ENCODE data around the gene IRX6.

IRX6 gene

DNA sequence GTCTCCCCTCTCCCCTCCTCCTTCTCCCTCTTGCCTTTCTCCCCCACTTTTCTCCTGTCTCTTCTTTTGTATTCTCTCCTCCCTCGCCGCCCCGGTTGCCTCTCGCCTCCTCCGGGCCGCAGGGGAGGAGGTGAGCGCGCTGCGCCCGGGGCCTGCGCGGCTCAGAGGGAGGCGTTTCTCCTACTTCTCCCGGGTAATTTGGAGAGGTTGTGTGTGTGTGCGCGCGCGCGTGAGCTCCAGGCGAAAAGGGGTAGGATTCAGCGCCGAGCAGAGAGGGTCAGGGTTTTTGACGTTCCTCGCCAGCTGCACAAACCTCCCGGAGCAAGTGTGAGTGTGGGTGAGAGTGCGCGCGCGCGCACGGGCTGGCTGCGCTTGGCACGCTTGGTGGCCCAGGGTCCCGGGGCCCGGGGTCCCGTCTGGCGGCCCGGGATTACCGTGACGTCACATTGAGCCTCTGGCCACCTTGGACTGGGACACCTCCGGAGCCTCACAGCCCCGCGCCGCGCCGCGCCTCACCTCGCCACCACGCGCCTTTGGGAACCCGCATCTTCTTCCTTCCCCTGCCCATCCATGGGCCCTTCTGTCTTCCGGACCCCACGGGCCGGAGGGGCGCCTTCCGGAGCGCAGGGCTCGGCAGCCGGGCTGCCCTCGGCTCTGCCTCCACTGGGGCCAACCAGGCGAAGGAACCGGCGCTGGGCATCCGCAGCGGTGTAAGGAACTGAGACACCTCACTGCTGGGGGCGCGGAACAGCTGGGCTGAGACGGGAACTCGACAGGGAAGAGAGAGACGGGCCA lies 479 bp downstream of the IRX6 start:
- DNase-seq (ENCODE audit: low read depth), result peak; percentile 19

DNA sequence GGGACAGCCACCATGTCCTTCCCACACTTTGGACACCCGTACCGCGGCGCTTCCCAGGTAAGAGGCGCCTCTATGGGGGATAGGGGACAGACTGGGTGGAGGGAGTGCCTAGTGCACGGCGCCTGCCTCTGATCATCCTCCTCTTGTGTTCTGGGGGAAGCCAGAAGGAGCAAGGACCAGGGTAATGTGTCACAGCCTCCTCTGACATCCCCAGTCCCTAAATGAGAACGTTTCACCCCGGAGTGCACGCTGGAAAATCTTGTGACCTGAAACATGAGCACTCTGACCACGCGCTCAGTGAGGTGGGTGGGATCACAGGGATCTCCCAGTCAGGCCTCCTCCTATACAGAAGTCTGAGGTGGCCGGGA lies 1.1 kb downstream of the IRX6 start:
- DNase-seq (ENCODE audit: low read depth), result peak; percentile 10

DNA sequence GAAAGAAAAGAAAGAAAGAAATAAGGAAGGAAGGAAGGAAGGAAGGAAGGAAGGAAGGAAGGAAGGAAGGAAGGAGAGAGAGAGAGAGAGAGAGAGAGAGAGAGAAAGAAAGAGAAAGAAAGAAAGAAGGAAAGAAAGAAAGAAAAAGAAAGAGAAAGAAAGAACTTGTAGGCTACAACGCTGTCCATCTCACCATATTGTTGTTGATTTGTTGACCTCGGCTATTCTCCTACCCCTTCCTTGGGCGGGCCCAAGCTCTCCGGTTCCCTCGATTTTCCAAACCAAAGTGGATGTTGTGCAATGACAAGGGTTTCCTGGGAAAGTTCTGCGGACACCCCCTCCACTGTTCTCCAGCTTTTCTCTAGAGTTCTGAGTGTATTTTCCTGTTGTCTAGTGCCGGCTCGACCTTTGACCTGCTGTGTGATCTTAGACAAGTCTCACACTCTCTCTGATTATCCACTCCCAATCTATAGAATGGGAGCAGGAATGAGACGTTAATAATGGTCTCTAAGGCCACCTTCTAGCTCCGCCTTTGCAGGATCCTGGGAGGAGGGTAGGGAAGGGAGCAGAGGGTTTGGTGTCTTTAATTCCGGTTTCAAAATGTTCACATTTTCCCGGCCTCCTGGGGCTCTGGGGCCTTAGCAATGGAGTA lies 1.6 kb downstream of the IRX6 start:
- DNase-seq (ENCODE audit: low read depth), result no peak

DNA sequence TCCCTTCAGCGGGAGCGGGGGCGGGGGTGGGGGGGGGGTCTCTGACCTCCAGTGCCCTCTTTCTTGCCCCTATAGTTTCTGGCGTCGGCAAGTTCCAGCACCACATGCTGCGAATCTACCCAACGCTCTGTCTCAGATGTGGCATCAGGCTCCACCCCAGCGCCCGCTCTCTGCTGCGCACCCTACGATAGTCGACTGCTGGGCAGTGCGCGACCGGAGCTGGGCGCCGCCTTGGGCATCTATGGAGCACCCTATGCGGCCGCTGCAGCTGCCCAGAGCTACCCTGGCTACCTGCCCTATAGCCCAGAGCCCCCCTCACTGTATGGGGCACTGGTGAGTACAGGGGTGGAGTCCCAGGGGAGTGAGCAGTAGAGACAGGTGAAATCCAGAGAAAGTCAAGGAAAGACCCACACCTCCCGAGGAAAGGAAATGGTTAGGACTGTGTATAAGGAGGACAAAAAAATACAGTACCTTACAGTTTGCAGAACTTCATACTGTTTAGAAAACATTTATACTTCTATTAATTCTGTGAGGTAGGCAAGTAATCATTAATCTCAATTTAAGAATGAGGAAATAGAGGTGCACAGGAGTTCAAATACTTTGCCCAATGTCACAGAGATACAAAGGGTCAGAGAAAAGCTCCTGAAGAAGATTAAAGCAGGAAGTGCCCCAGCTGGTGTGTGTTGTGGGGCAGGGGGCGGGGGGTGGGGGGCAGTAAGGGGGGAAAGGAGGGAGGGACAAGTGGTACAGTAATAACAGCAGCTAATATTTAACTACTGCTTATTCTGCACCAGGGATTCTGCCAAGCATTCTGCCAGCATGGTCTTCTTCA lies 2.5 kb downstream of the IRX6 start:
- no peak for DNase-seq (ENCODE audit: low read depth)

GRCh38 chr16:55328611-55329569 lies 4.9 kb downstream of the IRX6 start:
- DNase-seq (ENCODE audit: low read depth), result no peak

GRCh38 chr16:55329791-55330428 lies 5.9 kb downstream of the IRX6 start:
- no peak for DNase-seq (ENCODE audit: low read depth)

DNA sequence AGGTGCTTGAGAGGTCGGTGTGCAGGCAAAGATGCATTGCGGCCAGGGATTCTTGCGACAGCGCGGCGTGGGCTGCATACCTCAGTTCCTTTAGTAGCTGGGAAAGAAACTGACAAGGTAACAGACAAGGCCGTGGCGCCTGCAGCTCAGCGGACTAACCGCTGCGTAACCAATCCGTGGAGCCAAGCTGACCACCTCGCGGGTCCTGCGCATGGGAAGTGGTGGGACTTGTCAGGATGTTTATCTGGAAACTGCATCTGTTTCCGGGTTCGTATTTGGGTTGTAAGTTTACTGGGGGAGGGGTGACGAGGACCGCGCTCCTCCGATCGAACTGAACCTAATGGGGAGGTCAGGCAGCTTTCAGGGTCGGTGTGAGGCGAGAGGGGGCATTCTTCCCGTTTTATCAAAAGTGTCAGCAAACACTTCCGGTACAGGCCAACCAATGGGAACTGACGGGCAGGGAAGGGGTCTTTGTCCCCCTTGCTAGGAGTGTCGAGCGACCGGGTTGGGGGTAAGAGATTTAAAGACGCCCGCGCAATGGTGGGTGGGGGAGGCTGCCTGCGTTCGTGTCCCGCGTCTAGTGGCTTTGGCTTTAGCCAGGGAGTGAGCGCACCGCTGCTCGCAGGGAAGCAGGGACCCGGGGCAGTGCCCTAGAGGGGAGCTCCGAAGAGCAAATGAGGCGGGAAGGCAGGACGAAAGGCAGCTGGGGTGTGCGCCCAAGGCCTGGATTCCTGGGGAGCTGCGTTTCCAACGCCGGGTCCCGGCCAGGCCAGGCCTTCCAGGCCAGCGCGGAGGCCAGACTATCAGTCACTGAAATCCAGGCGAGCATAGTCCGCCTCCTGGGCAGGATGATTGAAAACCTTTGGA lies 7.0 kb downstream of the IRX6 start:
- DNase-seq (ENCODE audit: low read depth), result no peak

DNA sequence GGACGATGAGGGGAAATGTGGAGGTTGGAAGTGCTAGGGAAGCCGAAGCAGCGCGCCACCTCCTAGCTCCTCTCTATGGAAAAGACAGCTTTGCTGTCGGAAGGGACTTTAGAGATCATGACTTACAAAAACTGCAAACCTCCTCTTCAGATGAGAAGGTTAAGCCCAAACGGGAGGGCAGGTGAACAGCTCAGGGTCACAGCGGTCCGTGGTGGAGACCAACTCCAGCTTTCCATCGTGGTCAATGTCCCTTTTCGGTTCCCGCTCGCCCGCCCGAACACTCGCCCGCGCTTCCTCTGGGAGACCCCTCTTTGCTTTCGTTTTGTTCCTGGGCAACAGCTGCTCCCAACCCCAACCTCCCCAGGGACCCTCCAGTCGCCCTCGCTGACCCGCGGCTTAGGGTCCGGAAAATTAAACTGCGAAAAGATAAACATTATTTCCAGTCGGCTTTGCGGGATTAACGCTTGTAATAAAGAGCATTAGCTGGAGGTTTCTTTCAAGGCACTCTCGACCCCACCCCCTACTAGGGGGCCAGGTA lies 7.7 kb downstream of the IRX6 start:
- no peak for DNase-seq (ENCODE audit: low read depth)

- DNase-seq (ENCODE audit: low read depth), result peak; percentile 52
These were observed 9.7 kb downstream of the IRX6 start for GRCh38 chr16:55333684-55334083.

- DNase-seq (ENCODE audit: low read depth), result no peak
These were observed 14.6 kb downstream of the IRX6 start for GRCh38 chr16:55338646-55339045.

DNA sequence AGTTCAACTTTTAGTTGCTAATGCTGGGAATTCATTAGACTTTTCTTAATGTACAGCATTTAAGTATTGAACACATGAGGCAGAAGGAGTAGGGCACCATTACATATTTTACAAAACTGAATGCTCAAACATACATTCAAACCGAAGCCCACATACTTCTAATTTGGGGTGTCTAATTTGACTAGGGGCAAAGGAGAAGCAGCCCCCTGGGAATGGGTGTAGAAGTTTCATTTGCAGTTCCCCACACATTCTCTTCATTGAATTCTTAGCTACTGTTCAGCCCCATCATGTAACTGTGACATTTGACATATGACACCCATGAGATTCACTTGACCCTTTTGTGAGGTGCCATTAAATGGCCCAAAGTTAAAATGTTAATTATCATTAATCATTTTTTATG lies 16.4 kb downstream of the IRX6 start:
- DNase-seq (ENCODE audit: low read depth), result no peak

GRCh38 chr16:55341681-55342080 lies 17.7 kb downstream of the IRX6 start:
- DNase-seq (ENCODE audit: low read depth), result no peak

GRCh38 chr16:55346475-55346874 lies 22.5 kb downstream of the IRX6 start:
- no peak for DNase-seq (ENCODE audit: low read depth)

DNA sequence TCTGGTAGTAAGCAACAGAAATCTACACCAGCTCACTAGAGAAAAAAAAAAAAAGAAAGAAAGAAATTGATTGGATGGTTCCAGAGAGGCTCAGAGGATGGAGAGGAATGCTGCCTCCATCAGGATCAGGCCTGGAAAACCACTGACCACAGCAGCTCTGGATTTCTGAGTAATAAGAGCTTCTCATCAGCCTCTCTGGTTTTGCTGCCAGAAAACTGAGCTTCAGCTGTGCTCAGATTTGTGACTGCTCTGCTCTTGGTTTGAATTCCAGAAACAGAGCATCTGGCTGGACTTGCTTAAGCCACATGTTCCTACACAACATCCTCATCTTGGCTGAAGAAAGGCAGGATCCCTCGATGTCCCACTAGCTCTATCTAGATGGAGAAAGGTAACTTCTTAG lies 25.9 kb downstream of the IRX6 start:
- peak; percentile 67 for DNase-seq (ENCODE audit: low read depth)

- peak; percentile 51 for DNase-seq (ENCODE audit: low read depth)
These were observed 27.0 kb downstream of the IRX6 start for GRCh38 chr16:55350984-55351383.

DNA sequence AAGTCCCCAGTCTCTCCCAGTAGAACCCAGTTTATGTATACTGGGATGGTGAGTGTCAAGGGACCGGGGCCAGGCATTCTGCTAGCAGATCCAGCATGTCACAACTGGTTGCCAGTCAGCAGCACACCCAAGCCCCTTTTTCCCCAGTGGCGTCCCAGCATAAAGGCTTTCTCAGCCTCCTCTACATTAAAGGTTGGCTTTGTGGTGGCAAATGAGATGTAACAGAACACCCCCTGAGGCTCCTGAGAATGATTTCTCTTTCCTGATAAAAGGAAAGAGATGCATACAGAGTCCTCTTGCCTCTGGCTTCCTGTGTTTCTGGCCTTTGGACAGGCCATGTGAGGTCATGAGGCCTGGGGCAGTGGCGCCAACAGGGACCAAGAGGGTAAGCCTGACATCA lies 27.9 kb downstream of the IRX6 start:
- no peak for DNase-seq (ENCODE audit: low read depth)

- no peak for DNase-seq (ENCODE audit: low read depth)
These were observed 33.2 kb downstream of the IRX6 start for GRCh38 chr16:55357241-55357640.

- no peak for DNase-seq (ENCODE audit: low read depth)
These were observed 35.9 kb downstream of the IRX6 start for GRCh38 chr16:55359946-55360345.

- DNase-seq (ENCODE audit: low read depth), result no peak
These were observed 40.8 kb downstream of the IRX6 start for GRCh38 chr16:55364811-55365210.

DNA sequence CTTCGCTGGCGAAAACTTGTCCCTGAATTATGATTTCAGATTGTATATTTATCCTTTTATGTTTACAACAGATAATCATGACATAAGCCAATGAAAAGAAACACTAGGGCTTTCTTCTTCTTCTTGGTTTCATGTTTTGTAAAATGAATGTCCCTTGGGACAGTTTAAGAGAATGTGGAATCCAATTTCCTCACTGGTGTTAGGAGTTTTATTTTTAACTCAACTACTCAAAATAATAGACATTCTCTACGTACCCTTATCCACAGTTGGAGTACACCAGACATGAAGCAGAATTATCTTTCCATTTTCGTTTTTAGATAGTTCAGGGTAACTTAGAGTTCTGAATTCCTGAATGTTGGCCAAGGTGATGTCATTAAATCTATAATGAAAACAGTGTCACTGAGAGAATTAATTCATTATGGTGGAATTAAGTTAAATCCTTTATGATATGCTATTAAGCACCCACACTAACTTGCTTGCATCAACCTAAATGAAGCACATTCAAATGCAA lies 43.4 kb downstream of the IRX6 start:
- peak; percentile 85 for DNase-seq (ENCODE audit: low read depth)

Data from fibroblast of gingiva (primary cell).